Neural cell (in vitro differentiated cells): ENCODE measurements around the gene ASTL. TPM values are rescaled to one million over a fixed set of nuclear protein-coding genes. Genes with fewer than 3 reads are reported as not detected.

Source experiments
- H2AFZ ChIP-seq: fragments of 200-600, 300-800 bp; sonication (generic), shearing (Covaris generic); 2 replicates; pipeline ENCODE4 v1.6.0; 2014; ENCODE audit warnings: low read depth, mild to moderate bottlenecking, antibody characterized with exemption, low read length, moderate library complexity
- H3F3A ChIP-seq: fragments of 200-600 bp; shearing (Covaris generic); 2 replicates; pipeline ENCODE4 v1.6.1; 2016; ENCODE audit warnings: mild to moderate bottlenecking, moderate library complexity, mixed read lengths, antibody characterized with exemption, low read length; ENCODE audit not compliant: insufficient read depth, poor library complexity, severe bottlenecking
- H3K27ac ChIP-seq: fragments of 200-600, 300-800 bp; sonication (generic), shearing (Covaris generic); 2 replicates; pipeline ENCODE4 v1.5.1; 2014; ENCODE audit warnings: mild to moderate bottlenecking, low read length, moderate library complexity
- H3K27me3 ChIP-seq: fragments of 300-800, 200-600 bp; sonication (generic), shearing (Covaris generic); 2 replicates; pipeline ENCODE4 v1.6.0; 2014; ENCODE audit warnings: mild to moderate bottlenecking, low read depth, low read length, moderate library complexity; ENCODE audit not compliant: insufficient read depth
- H3K36me3 ChIP-seq: fragments of 300-800, 200-600 bp; sonication (generic), shearing (Covaris generic); 2 replicates; pipeline ENCODE4 v1.5.1; 2014; ENCODE audit warnings: mild to moderate bottlenecking, antibody characterized with exemption, low read length, moderate library complexity; ENCODE audit not compliant: insufficient read depth
- H3K4me2 ChIP-seq: fragments of 300-800, 200-600 bp; sonication (generic), shearing (Covaris generic); 2 replicates; pipeline ENCODE4 v1.6.0; 2014; ENCODE audit warnings: mild to moderate bottlenecking, low read length
- H3K4me3 ChIP-seq: fragments of 300-800, 200-600 bp; sonication (generic), shearing (Covaris generic); 2 replicates; pipeline ENCODE4 v1.5.1; 2014; ENCODE audit warnings: mild to moderate bottlenecking, low read length, moderate library complexity
- H3K79me2 ChIP-seq: fragments of 200-600 bp; shearing (Covaris generic); replicated peaks from 2 replicates; pipeline ENCODE4 v1.6.0; 2014; ENCODE audit warnings: mild to moderate bottlenecking, low read length, moderate library complexity; ENCODE audit not compliant: insufficient read depth
- H3K9ac ChIP-seq: fragments of 300-800, 200-600 bp; sonication (generic), shearing (Covaris generic); 2 replicates; pipeline ENCODE4 v1.6.1; 2016; ENCODE audit warnings: mild to moderate bottlenecking, low read length, mixed read lengths
- H3K9me2 ChIP-seq: fragments of 200-600 bp; shearing (Covaris generic); 2 replicates; pipeline ENCODE4 v1.6.1; 2016; ENCODE audit warnings: mild to moderate bottlenecking, low read length, mixed read lengths; ENCODE audit not compliant: insufficient read depth
- H3K9me3 ChIP-seq: fragments of 200-600, 300-800 bp; sonication (generic), shearing (Covaris generic); 2 replicates; pipeline ENCODE4 v1.6.1; 2016; ENCODE audit warnings: mild to moderate bottlenecking, mixed run types, low read length, moderate library complexity, mixed read lengths
- H4K20me1 ChIP-seq: fragments of 200-600 bp; shearing (Covaris generic); 2 replicates; pipeline ENCODE4 v1.6.1; 2016; ENCODE audit warnings: mild to moderate bottlenecking, mixed run types; ENCODE audit not compliant: insufficient read depth
- CTCF ChIP-seq: fragments of 450-650 bp; IDR thresholded peaks from 2 replicates; pipeline ENCODE4 v1.5.1; 2014; ENCODE audit warnings: antibody characterized with exemption, mild to moderate bottlenecking, moderate library complexity; ENCODE audit not compliant: poor library complexity, severe bottlenecking
- EZH2 ChIP-seq: fragments of 200-600, 300-800 bp; shearing (Covaris generic), sonication (generic); IDR thresholded peaks from 2 replicates; pipeline ENCODE4 v1.6.1; 2014; ENCODE audit warnings: antibody characterized with exemption, low read length, borderline replicate concordance, mild to moderate bottlenecking; ENCODE audit not compliant: insufficient read depth, poor library complexity, severe bottlenecking
- MXI1 ChIP-seq: fragments of 450-650 bp; conservative IDR thresholded peaks from 2 replicates; pipeline ENCODE4 v1.6.1; 2014; ENCODE audit warnings: antibody characterized with exemption, mild to moderate bottlenecking; ENCODE audit not compliant: poor library complexity, severe bottlenecking
- POLR2AphosphoS5 ChIP-seq: IDR thresholded peaks from 2 replicates; pipeline ENCODE4 v1.6.1; 2012
- RAD21 ChIP-seq: fragments of 450-650 bp; conservative IDR thresholded peaks from 2 replicates; pipeline ENCODE4 v1.6.1; 2014; ENCODE audit warnings: antibody characterized with exemption, mild to moderate bottlenecking, moderate library complexity
- SMC3 ChIP-seq: fragments of 450-650 bp; conservative IDR thresholded peaks from 2 replicates; pipeline ENCODE4 v1.6.1; 2014; ENCODE audit warnings: antibody characterized with exemption, mild to moderate bottlenecking, moderate library complexity; ENCODE audit not compliant: poor library complexity
- TAF1 ChIP-seq: IDR thresholded peaks from 2 replicates; pipeline ENCODE4 v1.6.1; 2012; ENCODE audit warnings: low read depth
- polyA plus RNA-seq: library from polyadenylated mRNA; depleted of rRNA; stranded (reverse); fragments of >200 nt; gene quantifications from 2 replicates; pipeline ENCODE4 v1.2.3, GENCODE V29; 2014
- TF ChIP-seq, protein P1 (sequence below): IDR thresholded peaks from 2 replicates; pipeline ENCODE4 v1.6.1; 2012; ENCODE audit warnings: borderline replicate concordance

ASTL gene
- polyA plus RNA-seq, 1 donor from 2014 or later, result not detected

DNA sequence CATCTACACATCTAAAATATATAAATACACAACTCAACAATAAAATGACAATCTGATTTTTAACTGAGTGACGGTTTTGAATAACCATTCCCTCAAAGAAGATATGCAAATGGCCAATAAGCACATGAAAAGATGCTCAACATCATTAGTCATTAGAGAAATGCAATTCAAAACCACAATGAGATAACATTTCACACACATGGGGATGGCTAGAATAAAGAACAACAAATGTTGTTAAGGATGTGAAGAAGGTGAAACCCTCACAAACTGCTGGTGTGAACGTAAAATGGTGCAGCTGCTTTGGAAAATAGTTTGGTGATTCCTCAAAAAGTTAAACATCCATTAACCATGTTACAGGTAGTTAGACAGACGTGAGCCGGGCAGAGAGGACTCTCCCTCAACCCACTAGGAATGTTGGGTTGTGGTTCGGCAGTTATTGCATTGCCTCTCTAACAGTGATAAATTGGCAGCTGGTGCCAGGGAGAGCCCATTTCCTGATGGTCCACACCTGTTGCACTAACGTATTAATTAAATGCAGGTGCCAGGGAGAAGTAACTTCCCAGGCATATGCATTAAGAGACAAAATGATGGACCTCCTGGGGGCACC is 29.2 kb upstream of the ASTL start:
- Histone ChIP-seq H3K27ac (no peak overlapping the region), H3K9me3 (no peaks in the 10 kb centered on the region), H4K20me1 (no peaks in the 10 kb centered on the region), H3K4me3 (no peak overlapping the region), H3K4me2 (no peak overlapping the region), H3K79me2 (no peaks in the 10 kb centered on the region), H3F3A (no peaks in the 10 kb centered on the region), H3K36me3 (no peaks in the 10 kb centered on the region), H3K27me3 (no peaks in the 10 kb centered on the region), H3K9ac (no peak overlapping the region), H3K9me2 (no peaks in the 10 kb centered on the region), H2AFZ (no peak overlapping the region)
- no peak for TF ChIP-seq RAD21
- no peak for TF ChIP-seq MXI1
- TF ChIP-seq, protein P1, sequence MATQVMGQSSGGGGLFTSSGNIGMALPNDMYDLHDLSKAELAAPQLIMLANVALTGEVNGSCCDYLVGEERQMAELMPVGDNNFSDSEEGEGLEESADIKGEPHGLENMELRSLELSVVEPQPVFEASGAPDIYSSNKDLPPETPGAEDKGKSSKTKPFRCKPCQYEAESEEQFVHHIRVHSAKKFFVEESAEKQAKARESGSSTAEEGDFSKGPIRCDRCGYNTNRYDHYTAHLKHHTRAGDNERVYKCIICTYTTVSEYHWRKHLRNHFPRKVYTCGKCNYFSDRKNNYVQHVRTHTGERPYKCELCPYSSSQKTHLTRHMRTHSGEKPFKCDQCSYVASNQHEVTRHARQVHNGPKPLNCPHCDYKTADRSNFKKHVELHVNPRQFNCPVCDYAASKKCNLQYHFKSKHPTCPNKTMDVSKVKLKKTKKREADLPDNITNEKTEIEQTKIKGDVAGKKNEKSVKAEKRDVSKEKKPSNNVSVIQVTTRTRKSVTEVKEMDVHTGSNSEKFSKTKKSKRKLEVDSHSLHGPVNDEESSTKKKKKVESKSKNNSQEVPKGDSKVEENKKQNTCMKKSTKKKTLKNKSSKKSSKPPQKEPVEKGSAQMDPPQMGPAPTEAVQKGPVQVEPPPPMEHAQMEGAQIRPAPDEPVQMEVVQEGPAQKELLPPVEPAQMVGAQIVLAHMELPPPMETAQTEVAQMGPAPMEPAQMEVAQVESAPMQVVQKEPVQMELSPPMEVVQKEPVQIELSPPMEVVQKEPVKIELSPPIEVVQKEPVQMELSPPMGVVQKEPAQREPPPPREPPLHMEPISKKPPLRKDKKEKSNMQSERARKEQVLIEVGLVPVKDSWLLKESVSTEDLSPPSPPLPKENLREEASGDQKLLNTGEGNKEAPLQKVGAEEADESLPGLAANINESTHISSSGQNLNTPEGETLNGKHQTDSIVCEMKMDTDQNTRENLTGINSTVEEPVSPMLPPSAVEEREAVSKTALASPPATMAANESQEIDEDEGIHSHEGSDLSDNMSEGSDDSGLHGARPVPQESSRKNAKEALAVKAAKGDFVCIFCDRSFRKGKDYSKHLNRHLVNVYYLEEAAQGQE, result no peak

DNA sequence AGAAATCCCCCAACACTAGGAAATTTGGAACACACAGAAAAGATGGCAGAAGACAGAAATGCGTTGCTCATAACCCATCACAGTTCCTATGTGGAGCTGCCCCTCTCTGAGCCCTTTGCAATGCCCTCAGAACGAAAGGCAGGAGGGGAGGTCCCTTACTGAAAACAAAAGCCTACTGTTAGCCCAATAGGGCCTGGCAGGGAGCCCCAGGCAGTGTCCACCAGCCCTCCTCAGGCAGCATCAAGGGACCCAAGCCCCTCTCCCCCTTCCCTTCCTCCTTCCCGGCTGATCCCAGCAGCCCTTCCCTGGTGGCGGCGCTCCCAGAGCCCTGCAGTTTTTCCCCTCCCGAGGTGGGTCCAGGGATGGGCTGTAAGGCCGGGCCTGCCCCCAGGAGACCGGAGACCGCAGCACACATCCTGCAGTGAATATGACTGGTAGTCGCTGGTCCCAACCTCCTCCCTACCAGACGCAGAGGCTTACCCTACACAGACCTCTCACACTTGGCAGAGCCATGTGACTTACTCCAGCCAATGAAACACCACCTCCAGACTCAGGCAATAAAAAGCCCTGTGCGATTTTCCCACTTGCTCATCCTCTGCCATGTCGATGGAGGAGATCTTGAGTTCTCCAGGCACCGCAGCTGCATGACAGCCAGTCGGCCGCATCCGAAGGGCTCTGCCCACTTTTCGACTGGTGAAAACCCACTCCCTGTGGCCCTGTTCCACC is 26.3 kb upstream of the ASTL start:
- Histone ChIP-seq H3K9ac (no peak overlapping the region), H3F3A (no peaks in the 10 kb centered on the region), H2AFZ (no peak overlapping the region), H4K20me1 (no peaks in the 10 kb centered on the region), H3K9me2 (no peaks in the 10 kb centered on the region), H3K4me3 (no peak overlapping the region), H3K27me3 (no peaks in the 10 kb centered on the region), H3K27ac (no peak overlapping the region), H3K79me2 (no peaks in the 10 kb centered on the region), H3K4me2 (no peak overlapping the region), H3K36me3 (no peaks in the 10 kb centered on the region), H3K9me3 (no peaks in the 10 kb centered on the region)
- TF ChIP-seq TAF1, result no peak

DNA sequence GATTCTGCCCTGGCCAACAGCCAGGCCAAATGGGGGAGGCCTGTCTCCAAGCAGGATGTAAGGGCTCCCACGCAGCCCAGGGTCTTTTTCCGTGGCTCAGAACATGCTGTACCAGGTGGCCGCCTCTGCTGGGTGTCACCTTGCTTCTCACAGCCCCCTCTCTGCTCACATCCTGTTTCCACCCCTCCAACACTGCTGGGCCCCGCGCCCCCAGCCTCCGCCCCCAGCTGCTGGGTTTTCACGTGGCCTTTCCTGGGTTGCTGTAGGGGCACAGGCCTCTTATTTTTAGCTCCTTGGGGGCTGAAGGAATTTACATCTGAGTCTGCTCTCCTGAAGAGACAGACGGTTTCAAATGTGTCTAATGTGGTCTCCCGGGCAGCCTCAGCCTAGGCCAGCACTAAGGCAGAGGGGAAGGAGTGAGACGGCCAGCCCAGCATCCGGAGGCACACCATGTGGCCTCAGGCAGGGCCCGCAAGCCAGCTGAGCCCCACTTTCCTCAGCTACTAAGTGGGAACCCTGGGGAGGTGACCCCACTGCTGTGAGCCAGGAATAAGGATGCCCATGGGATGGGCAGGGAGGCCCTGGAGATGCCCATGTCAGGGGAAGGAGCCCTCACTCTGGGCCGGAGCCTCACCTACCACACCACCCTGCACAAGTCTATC is 25.6 kb upstream of the ASTL start:
- no peaks in the 10 kb centered on the region for H3K79me2 ChIP-seq
- H3K27me3 ChIP-seq, result no peaks in the 10 kb centered on the region
- H4K20me1 ChIP-seq, result no peaks in the 10 kb centered on the region
- H3K9me3 ChIP-seq, result no peaks in the 10 kb centered on the region
- H2AFZ ChIP-seq, result no peak overlapping the region
- H3K9me2 ChIP-seq, result no peaks in the 10 kb centered on the region
- no peak overlapping the region for H3K4me3 ChIP-seq
- TF ChIP-seq SMC3 (no peak), MXI1 (no peak), EZH2 (no peak), CTCF (no peak), POLR2AphosphoS5 (no peak), RAD21 (no peak), TAF1 (no peak)
- H3K4me2 ChIP-seq, result no peak overlapping the region
- H3K36me3 ChIP-seq, result no peaks in the 10 kb centered on the region
- H3F3A ChIP-seq, result no peaks in the 10 kb centered on the region
- H3K27ac ChIP-seq, result no peak overlapping the region
- no peak overlapping the region for H3K9ac ChIP-seq
